ENCODE measurements around the gene SLC13A2.

SLC13A2 gene

DNA sequence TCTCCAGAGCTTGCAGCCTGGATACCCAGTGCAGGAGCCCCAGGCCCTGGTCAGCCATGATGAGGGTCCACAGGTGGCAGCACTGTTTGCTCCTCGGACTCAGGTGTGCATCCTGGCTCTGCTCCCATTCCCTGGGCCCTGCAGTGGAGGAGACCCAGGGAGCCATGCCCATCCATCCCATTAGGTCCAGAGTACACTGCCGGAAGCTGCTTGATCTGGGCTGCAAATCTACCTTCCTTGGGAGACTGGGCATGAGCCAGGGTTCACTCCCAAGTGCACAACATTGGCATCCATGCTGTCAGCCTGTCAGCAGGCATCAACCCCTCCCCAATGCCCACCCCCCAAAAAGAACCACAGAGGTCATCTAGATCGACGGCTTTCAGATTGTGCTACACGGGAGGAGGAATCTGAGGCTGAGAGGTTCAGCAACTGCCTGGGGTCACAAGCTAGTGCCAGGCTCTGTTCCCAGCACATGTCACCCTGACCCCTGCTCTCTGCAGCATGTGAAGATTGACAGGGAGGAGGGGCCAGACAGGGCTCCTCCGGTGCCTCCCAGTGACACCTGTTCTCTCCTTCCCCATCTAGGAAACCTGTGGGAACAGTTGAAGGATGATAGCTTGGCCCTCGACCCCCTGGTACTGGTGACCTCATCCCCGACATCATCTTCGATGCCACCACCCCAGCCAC lies 63.2 kb downstream of the SLC13A2 start:
- no peak for DNase-seq (ENCODE audit: low spot score)

DNA sequence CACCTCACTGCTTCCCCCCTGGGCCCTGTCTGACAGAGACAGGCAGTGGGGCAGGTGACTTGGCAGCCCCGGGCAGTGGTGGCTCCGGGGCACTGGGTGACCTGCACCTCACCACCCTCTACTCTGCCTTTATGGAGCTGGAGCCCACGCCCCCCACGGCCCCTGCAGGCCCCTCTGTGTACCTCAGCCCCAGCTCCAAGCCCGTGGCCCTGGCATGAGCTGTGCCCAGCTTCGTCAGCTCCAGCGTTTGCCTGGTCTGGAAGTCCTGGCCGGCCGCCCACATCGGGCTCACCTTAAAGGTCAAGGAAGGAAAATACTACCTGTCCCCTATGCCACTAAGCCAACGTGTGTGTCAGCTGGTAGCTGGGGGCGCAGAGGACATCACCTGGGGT lies 63.8 kb downstream of the SLC13A2 start:
- DNase-seq (ENCODE audit: low spot score) = no peak

DNA sequence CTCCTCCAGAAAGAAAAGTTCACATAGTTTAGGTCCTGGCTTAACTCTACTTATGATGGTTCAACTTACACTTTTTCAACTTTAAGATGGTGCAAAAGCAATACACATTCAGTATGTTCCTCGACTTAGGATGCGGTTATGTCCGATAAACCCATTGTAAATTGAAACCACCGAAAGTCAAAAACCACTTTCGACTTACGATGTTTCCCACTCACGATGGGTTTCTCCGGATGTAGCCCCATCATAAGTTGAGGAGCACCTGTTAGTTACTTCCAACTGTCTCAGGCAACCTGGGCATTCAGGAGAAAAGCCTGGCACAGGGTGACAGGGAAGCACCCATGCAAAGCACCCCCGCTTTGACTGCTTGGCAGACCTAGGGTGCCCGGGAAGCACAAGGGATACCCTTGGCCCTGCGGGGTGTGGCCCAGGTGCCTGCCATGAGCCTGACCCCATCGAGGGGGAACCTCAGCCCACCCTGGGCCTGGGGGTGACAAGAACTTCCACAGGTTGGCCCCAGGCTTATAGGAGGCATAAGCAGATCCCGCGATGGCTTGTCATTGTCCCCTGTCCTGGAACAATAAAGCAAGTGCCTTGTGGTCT lies 65.0 kb downstream of the SLC13A2 start:
- no peak for DNase-seq (ENCODE audit: low spot score)

DNA sequence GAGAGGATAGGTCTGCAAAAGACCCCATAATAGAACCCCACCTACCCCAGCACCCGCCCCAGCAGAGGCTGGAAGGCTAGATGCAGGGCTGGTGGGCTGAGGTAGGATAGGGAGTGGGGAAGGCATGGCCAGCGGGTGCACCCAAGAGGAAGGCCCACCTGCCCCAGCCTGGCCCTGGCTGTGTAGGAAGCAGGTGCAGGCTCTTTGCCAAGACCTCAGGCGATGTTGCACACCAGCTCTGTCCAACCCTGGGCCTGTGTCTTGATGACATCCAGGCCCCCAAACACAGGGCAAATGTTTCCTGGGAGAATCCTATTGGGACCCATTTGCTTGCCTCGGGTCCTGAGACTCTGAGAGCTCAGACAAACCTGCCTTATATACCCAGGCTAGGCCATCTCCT lies 66.8 kb downstream of the SLC13A2 start:
- DNase-seq (ENCODE audit: low spot score) = no peak

- DNase-seq (ENCODE audit: low spot score) = no peak
These were observed 68.0 kb downstream of the SLC13A2 start for GRCh38 chr17:28541439-28541838.

DNA sequence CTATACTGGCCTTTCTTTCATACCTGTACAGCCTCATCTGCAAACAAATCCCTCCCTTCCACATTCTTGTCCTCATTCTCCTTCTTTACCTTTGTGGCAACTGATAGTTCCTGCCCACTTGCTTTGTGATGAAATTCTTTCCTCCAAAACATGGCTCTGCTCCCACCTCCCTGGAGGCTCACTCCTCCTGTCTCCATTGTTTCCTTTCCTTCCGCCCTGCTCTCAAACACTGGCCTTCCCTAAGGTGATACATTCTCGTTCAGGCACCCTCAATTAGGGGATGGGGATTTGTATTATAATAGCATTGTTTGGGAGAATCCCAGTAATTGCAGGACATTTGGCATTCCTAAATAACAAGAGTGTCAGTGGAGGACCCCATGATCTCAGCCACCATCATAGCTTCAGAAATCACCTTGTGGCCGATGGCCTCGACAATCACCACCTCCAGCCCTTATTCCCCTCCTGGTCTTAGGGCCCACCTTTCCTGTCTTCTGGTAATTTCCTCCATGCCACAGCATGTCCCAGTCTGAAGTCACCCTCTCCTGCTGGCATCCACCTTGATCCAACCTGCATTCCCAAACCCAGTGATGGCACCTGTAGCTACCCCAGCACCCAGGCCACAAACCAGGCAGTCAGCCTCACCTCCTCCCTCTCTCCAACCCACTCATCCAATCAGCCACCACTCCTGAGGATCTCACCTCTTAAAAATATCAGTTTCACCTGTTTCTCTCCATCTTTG lies 71.1 kb downstream of the SLC13A2 start:
- DNase-seq (ENCODE audit: low spot score) = no peak

DNA sequence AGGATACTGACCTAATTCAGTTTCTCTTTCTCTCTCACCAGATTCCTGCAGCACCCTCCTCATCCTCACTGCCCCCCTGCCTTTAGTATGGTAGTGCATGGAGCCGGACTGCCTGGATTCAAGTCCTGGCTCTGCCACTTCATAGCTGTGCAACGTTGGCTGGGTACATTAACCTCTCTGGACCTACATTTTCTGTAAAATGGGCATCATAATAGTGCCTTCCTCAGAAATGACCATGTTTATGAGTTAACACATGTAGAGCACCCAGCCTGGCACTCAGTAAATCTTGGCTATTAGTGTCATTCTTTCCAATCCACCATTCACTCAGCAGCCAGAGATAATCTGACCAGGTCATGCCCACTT lies 71.7 kb downstream of the SLC13A2 start:
- DNase-seq (ENCODE audit: low spot score) = no peak

- no peak for DNase-seq (ENCODE audit: low spot score)
These were observed 72.5 kb downstream of the SLC13A2 start for GRCh38 chr17:28545787-28546415.

DNA sequence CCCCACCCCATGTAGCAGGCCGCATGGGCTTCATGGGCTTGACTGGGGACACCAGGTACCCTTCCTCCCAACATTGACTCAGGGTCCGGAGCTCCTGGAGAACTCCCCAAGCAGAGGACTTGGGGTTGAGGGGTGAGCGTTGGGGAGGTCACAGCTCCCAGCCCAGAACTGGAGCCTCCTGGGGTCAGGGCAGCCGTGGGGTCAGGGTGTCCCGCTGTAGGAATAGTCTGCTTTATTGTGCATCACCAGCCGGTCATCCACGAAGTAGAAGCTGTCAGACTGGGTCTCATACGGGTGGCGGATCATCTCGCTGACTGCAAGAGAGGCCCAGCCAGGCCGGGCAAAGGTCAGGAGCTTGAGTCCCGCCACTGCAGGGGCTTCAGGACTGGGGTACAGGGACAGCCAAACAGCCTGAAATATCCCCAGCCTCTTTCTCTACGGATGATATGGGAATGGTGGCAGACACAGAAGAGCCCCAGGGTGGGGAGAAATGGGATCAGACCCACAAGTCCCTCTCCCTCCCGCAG lies 73.7 kb downstream of the SLC13A2 start:
- DNase-seq (ENCODE audit: low spot score) = no peak

Data from hematopoietic multipotent progenitor cell treated with erythropoietin and hydrocortisone succinate and interleukin-3 and kit ligand, for 17 days (in vitro differentiated cells).